Activated T-cell treated with anti-CD3 and anti-CD28 coated beads, Interleukin-2, amount 50 U/mL, for 72 hours (primary cell): Measurements from ENCODE around the gene KRT1. TPM values are rescaled to one million over a fixed set of nuclear protein-coding genes. Genes with fewer than 3 reads are reported as not detected.

Experiments
- ATAC-seq, 2 donors: fragments of 150-1000 bp; cut with Tn5 transposase; replicated peaks in 1 of 2; 2 replicates each; pipeline ENCODE4 v1.10.0; 2021; ENCODE audit warnings: moderate library complexity in 2 of 2, mild to moderate bottlenecking in 1 of 2
- DNase-seq, 2 donors: peaks; one replicate each; pipeline ENCODE4 v3.0.0; 2021 to 2022; ENCODE audit warnings: mixed read lengths in 1 of 2
- H3K27ac Mint-ChIP-seq: one replicate; pipeline ENCODE4 v1.8.0; 2022; ENCODE audit warnings: mild to moderate bottlenecking, moderate library complexity, mixed read lengths
- H3K27me3 Mint-ChIP-seq: one replicate; pipeline ENCODE4 v1.8.0; 2022; ENCODE audit warnings: low read depth, mixed read lengths
- H3K36me3 Mint-ChIP-seq, 2 donors: one replicate each; pipeline ENCODE4 v1.8.0; 2022; ENCODE audit warnings: mixed read lengths in 2 of 2, mild to moderate bottlenecking in 1 of 2; ENCODE audit not compliant: insufficient read depth in 2 of 2
- H3K4me1 Mint-ChIP-seq: one replicate; pipeline ENCODE4 v1.8.0; 2022; ENCODE audit warnings: low read depth, mixed read lengths
- H3K4me3 Mint-ChIP-seq, 2 donors: one replicate each; pipeline ENCODE4 v1.8.0; 2022; ENCODE audit warnings: mild to moderate bottlenecking in 2 of 2, mixed read lengths in 2 of 2, moderate library complexity in 2 of 2
- H3K9me3 Mint-ChIP-seq, 2 donors: one replicate each; pipeline ENCODE4 v1.8.0; 2022; ENCODE audit warnings: mixed read lengths in 2 of 2
- total RNA-seq, 2 donors: library from RNA; stranded (reverse); gene quantifications; one replicate each; pipeline ENCODE4 v1.2.3, GENCODE V29; 2022

Gene KRT1
- total RNA-seq, 2 donors from 2014 or later = not detected

DNA sequence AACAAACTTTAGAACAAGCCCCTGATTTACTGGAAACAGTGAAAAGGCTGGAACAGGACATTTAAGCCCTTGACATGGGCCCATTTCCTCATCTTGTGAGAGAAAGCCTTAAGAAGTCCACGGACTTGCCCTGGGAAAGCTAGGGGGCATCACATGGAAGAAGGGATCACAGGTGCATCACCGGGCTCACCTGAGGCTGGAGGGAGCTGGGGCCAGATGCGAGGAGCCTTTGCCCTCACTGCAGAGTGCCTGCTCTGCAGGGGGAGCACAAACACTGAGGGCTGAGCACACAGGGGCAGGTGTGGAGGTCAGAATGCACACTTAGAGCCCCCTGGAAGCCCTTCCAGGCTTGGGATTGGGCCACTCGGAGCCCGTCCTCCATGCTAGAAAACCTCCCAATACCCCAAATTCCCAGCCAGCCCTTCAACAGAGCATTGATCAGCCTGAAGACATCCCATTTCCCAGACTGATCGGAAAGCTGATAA lies 5.2 kb upstream of the KRT1 start:
- no peak overlapping the region for H3K27ac Mint-ChIP-seq
- ATAC-seq (no peak), DNase-seq (no peak)
- no peaks in the 10 kb centered on the region for H3K27me3 Mint-ChIP-seq
- no peaks in the 10 kb centered on the region for H3K9me3 Mint-ChIP-seq
- H3K4me1 Mint-ChIP-seq = peaks cover 23% of the 10 kb centered on the region
- H3K36me3 Mint-ChIP-seq = no peaks in the 10 kb centered on the region
- H3K4me3 Mint-ChIP-seq = no peak overlapping the region

DNA sequence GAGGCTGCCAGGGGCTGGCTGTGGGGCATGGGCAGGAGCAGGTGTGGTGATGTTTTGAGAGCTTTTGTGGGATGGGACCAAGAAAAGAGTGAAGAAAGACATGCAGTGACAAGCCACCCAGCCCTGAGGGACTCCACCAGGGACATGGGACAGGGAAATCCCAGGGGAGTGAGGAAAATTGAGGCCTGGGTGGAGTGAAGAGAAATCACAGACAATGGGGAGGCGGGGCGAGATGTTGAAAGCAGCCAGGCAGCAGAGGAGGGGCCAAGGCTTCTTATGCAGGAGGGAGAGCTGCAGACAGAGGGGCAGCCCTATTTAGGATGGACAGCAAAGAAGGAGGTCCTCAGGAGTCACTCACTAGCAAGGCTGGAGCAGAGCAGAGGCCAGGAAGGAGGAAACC lies 4.2 kb upstream of the KRT1 start:
- H3K27ac Mint-ChIP-seq = no peak overlapping the region
- DNase-seq (no peak), ATAC-seq (no peak)
- H3K36me3 Mint-ChIP-seq = no peaks in the 10 kb centered on the region
- H3K27me3 Mint-ChIP-seq = no peaks in the 10 kb centered on the region
- no peaks in the 10 kb centered on the region for H3K9me3 Mint-ChIP-seq
- H3K4me1 Mint-ChIP-seq = peaks cover 20% of the 10 kb centered on the region
- no peak overlapping the region for H3K4me3 Mint-ChIP-seq

DNA sequence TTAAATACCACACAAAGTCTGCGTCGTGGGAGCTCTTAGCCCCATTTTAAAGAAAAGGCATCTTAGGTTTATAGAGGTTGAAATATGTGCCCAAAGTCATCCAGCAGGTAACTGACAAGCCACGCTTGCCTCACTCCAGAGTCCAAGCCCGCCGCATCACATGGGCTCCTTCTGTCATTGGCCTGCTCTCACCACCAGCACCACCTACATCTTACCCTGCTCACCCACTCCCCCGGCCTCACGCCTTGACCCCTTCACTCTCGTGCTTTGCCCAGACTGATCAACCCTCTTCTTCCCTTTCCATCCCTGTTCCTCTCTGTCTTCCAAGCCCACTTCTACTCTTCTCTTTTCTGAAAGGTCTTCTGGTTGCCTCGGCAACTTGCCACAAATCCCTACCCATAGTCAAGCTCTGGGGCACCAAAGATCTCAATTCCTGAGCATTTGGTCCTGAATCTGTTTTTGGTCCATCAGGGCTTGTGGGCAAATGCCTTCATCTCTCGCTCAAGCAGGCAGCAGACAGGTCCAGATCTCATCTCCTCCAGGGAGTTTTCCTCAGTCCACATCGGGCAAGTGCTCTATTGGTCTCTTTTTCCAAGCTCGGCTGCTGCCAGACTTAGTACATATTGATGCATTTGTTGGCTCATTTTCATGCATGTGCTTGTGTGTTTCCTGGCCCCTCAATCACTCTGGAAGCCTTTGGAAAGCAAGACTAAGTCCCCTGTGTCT lies 3.5 kb upstream of the KRT1 start:
- H3K4me1 Mint-ChIP-seq = peaks cover 20% of the 10 kb centered on the region
- DNase-seq (no peak), ATAC-seq (no peak)
- no peaks in the 10 kb centered on the region for H3K27me3 Mint-ChIP-seq
- no peaks in the 10 kb centered on the region for H3K9me3 Mint-ChIP-seq
- no peak overlapping the region for H3K27ac Mint-ChIP-seq
- no peak overlapping the region for H3K4me3 Mint-ChIP-seq
- no peaks in the 10 kb centered on the region for H3K36me3 Mint-ChIP-seq

DNA sequence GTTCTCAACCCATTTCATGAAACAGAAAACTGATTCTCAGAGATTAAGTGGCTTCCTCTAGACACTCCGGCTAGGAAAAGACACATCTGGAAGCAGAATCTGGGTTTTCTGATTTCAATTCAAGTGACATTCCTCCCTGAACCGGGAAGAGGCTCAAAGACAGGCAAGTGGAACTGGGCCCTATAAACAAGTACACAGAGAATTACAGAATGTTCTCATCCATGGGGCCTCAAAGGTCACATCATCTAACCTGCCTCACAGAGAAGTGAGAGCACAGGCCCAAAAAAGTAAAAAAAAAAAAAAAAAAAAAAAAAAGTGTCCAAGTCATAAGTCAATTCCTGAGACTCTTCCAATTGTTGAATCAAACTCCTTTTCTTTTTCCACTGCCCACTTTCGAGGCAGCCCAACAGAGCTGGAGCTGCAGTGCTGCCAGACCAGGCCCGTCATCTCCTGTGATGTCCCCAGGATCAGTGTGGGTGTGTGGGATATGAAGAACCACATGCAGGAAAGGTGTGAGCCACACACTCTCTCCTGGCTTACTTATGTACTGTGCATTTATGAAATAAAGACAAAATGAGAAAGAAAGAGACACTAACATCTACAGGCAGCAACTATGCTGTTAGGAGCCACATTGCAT lies 2.8 kb upstream of the KRT1 start:
- DNase-seq (no peak), ATAC-seq (no peak)
- no peak overlapping the region for H3K27ac Mint-ChIP-seq
- H3K9me3 Mint-ChIP-seq = no peaks in the 10 kb centered on the region
- H3K4me1 Mint-ChIP-seq = peaks cover 20% of the 10 kb centered on the region
- H3K36me3 Mint-ChIP-seq = no peaks in the 10 kb centered on the region
- no peaks in the 10 kb centered on the region for H3K27me3 Mint-ChIP-seq
- no peak overlapping the region for H3K4me3 Mint-ChIP-seq

DNA sequence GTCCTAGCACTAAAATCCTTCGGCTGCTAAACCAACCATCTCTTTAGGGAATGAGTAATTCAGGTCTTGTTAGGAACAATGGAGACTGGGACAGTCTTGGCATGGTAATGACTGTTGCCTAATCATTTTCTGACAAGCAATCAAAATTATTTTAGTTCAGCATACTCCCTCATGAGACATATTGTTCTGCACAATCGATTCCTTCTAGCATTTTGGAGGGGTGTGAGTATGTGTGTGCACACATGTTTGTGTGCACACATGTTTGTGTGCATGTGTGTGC lies 2.1 kb upstream of the KRT1 start:
- H3K27ac Mint-ChIP-seq = no peak overlapping the region
- no peaks in the 10 kb centered on the region for H3K9me3 Mint-ChIP-seq
- no peak for ATAC-seq
- no peak for DNase-seq
- H3K27me3 Mint-ChIP-seq = no peaks in the 10 kb centered on the region
- H3K4me1 Mint-ChIP-seq = peaks cover 15% of the 10 kb centered on the region
- H3K36me3 Mint-ChIP-seq = no peaks in the 10 kb centered on the region
- no peak overlapping the region for H3K4me3 Mint-ChIP-seq

DNA sequence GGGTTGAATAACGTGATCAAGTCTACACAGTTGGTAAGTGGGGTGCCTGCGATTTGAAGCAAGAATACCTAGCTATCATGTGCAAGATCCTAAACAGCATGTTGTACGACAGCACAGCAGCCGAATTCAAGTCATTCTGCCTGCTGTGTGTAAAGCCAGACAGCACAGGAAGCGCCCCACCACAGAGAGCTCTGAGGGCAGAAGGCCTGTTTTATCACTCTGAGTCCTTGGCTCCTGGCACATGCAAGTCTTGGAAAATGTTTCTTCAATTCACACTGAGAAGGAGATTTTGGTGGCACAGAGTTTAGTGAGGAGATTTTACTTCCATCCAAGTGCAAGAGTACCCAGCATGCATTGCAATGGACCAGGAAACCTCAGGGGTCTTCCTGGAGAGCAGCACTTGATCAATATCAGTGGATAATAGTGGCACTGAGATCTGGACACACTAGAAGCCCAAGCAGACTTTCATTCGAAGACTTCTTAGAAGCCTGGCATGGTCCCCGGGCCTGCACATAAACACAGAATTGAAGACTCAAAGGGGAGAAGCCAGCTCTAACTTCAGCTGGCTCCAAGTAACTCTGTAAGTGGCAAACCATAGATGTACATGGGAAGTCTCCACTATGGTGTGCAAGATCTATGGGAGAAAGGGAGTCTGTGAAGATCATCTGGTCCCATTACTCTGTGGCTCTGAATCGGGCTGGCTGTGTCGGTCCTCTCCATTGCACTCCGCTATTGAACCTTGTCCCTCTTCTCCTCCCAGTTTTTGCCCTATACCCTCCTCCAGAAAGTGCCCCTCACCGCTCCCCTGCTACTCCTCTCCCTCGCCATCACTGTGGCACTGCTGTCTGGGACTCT lies 1.5 kb upstream of the KRT1 start:
- H3K4me1 Mint-ChIP-seq = peaks cover 15% of the 10 kb centered on the region
- no peaks in the 10 kb centered on the region for H3K27me3 Mint-ChIP-seq
- DNase-seq (peak; percentile 11 to 19), ATAC-seq (peak; percentile 42 to 51)
- H3K9me3 Mint-ChIP-seq = no peaks in the 10 kb centered on the region
- no peak overlapping the region for H3K27ac Mint-ChIP-seq
- no peak overlapping the region for H3K4me3 Mint-ChIP-seq
- no peaks in the 10 kb centered on the region for H3K36me3 Mint-ChIP-seq

DNA sequence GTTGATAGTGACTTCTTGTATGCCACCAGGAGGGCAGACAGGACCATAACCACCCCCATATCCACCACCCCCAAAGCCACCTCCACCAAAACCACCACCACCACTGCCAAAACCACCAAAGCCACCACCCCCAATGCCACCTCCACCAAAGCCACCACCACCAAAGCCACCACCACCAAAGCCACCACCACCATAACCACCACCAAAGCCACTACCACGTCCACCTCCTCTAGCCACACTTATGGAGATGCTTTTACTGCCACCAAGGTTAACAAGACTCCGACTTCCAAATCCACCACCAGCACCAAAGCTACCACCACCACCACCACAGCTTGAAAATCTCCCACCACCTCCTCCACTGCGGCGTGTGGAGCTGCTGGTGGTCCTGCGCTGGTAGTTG lies 332 bp downstream of the KRT1 start:
- Mint-ChIP-seq H3K9me3 (no peaks in the 10 kb centered on the region), H3K36me3 (no peaks in the 10 kb centered on the region), H3K27ac (no peak overlapping the region), H3K4me3 (no peak overlapping the region), H3K4me1 (peaks cover 15% of the 10 kb centered on the region), H3K27me3 (no peaks in the 10 kb centered on the region)
- no peak for DNase-seq
- no peak for ATAC-seq

DNA sequence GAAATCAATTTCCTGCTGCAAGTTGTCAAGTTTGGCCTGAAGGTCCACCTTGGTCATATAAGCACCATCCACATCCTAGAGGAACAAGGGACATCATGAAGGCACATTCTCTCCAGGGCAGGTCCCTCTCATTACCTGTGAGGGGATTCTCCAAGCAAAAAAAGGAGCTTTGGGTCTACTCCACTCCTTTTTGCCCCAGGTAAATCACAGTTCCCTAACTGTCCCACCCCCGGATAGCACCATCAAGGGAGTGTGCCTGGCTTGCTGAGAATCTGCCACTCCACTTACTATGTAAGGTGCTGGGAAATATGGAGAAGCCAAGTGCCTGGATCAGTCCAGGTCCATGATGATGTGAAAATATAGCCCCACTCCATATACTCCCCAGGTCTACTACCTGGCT lies 2.5 kb downstream of the KRT1 start:
- no peak overlapping the region for H3K27ac Mint-ChIP-seq
- no peaks in the 10 kb centered on the region for H3K27me3 Mint-ChIP-seq
- no peaks in the 10 kb centered on the region for H3K9me3 Mint-ChIP-seq
- peaks cover 20% of the 10 kb centered on the region for H3K4me1 Mint-ChIP-seq
- no peak overlapping the region for H3K4me3 Mint-ChIP-seq
- ATAC-seq = no peak
- DNase-seq = no peak
- H3K36me3 Mint-ChIP-seq = no peaks in the 10 kb centered on the region

DNA sequence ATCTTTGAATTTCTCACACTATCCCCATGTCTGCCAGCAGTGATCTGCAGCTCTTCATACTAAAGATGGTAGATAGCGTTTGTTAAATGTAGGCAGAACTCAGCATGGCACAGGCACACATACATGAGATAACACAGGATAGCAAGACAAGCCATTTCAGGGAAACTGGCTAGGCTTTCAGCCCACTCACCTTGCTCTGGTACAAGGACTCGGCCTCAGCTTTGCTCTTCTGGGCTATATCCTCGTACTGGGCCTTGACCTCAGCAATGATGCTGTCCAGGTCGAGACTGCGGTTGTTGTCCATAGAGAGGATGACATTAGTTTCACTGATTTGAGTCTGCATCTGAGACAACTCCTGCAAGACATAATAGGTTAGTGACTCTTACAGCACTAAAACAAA lies 3.1 kb downstream of the KRT1 start:
- H3K27ac Mint-ChIP-seq = no peak overlapping the region
- no peak for ATAC-seq
- H3K4me3 Mint-ChIP-seq = no peak overlapping the region
- no peaks in the 10 kb centered on the region for H3K27me3 Mint-ChIP-seq
- no peak for DNase-seq
- no peaks in the 10 kb centered on the region for H3K9me3 Mint-ChIP-seq
- H3K4me1 Mint-ChIP-seq = peaks cover 20% of the 10 kb centered on the region
- H3K36me3 Mint-ChIP-seq = no peaks in the 10 kb centered on the region

DNA sequence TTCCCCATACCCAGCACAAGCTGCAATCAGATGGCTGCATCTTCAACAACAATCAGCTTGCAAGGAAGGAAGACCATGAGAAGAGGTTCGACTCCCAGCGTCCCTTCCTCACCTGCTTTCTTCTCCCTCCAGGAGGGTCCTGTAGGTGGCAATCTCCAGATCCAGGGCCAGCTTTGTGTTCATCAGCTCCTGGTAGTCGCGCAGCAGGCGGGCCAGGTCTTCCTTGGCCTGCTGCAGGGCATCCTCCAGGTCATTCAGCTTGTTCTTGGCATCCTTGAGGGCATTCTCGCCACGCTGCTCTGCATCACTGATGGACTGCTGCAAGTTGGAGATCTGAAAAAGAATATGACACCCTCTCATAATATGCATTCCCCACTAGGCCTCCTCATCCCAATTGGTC lies 4.0 kb downstream of the KRT1 start:
- Mint-ChIP-seq H3K27me3 (no peaks in the 10 kb centered on the region), H3K9me3 (no peaks in the 10 kb centered on the region), H3K4me3 (no peak overlapping the region), H3K36me3 (no peaks in the 10 kb centered on the region), H3K27ac (no peak overlapping the region), H3K4me1 (peaks cover 13% of the 10 kb centered on the region)
- no peak for DNase-seq
- no peak for ATAC-seq

DNA sequence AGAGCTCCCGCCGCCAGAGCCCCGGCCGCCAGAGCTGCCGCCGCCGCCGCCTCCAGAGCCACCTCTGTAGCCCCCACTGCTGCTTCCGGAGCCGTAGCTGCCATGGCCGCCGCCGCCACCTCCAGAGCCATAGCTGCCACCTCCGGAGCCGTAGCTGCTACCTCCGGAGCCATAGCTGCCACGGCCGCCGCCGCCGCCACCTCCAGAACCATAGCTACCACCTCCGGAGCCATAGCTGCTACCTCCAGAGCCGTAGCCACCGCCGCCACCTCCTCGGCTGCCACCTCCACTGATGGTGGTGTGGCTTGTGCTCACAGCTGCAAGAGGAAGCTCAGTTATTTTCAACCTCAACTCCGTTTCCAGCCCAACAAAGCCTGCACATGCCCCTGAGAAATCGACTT lies 4.9 kb downstream of the KRT1 start:
- no peak overlapping the region for H3K4me3 Mint-ChIP-seq
- H3K36me3 Mint-ChIP-seq = no peaks in the 10 kb centered on the region
- DNase-seq = no peak
- ATAC-seq = no peak
- H3K9me3 Mint-ChIP-seq = no peaks in the 10 kb centered on the region
- no peak overlapping the region for H3K27ac Mint-ChIP-seq
- H3K4me1 Mint-ChIP-seq = peaks cover 9% of the 10 kb centered on the region
- H3K27me3 Mint-ChIP-seq = no peaks in the 10 kb centered on the region

DNA sequence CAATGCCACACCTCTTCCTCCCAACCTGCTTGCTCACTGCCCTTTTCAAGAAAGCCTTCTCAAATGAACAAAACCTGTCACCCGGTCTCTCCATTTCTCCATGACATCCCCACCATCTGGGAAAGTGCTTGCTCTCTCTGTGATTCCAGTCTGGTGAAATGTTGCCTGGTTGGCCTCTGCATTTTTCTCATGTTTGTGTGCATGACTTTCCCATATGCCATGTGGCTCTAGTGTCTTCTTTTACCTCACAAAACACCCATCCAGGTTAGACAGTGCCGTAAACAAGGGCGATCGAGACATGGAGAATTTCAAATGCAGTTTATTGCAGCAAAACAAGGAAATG lies 5.8 kb downstream of the KRT1 start:
- Mint-ChIP-seq H3K27me3 (no peaks in the 10 kb centered on the region), H3K4me1 (peaks cover 4% of the 10 kb centered on the region), H3K9me3 (no peaks in the 10 kb centered on the region), H3K4me3 (no peak overlapping the region), H3K27ac (no peak overlapping the region), H3K36me3 (no peaks in the 10 kb centered on the region)
- DNase-seq (no peak), ATAC-seq (no peak)

DNA sequence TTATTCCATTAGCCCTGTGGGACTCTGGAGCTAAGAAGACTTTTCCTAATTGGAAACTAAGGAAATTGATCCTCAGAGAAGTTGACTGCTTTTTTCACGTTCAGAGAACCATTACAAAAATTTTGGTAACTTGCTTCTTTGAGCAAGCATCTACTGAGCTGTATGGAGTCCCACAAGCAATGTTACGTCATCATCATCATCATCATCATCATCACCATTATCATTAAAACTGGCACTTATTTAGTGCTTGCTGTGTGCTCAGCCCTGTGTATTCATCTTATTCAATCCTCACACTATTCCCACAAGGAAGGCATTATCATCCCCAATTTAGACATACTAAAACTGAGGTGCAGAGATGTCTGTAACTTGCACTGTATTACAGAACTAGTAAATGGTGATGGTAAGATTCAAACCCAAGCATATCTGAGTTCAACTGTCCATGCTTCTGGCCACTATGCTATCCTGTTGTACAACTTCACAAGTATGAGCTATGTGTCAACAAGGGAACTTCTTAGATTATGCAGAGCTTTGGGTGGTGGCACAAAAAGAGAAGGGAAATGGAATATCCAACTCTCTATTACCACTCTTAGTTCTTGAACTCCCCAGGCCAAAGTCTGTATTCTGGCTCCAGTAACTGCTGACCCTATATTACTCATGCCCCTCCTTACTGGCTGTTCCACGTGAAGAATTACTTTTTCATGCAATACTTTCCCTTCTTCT lies 6.3 kb downstream of the KRT1 start:
- no peak for ATAC-seq
- Mint-ChIP-seq H3K4me3 (no peak overlapping the region), H3K4me1 (peaks cover 4% of the 10 kb centered on the region)

More for the DNA sequence above, 6.3 kb downstream of the KRT1 start:
- no peaks in the 10 kb centered on the region for H3K36me3 Mint-ChIP-seq
- no peak overlapping the region for H3K27ac Mint-ChIP-seq
- H3K27me3 Mint-ChIP-seq = no peaks in the 10 kb centered on the region
- DNase-seq = no peak
- H3K9me3 Mint-ChIP-seq = no peaks in the 10 kb centered on the region
